ENCODE measurements around the gene TIMM10.

The TIMM10 gene

GRCh38 chr11:57497303-57498247 lies 33.0 kb downstream of the TIMM10 start:
- H4K20me1 ChIP-seq (ENCODE audit: control insufficient read depth, insufficient read depth, low read depth, low read length) = no peaks in the 10 kb centered on the region
- H3K27ac ChIP-seq (ENCODE audit: low read depth, low read length) = no peak overlapping the region
- H3K9me2 ChIP-seq (replicated peaks; ENCODE audit: control insufficient read depth, low read length) = no peaks in the 10 kb centered on the region
- H3K36me3 ChIP-seq (ENCODE audit: control insufficient read depth, low read length) = peaks cover 42% of the 10 kb centered on the region
- H3K9me3 ChIP-seq (ENCODE audit: control insufficient read depth, insufficient read depth, low read length) = no peaks in the 10 kb centered on the region
- TF ChIP-seq EZH2phosphoT487 (IDR thresholded peaks at IDR 0.05; ENCODE audit: borderline replicate concordance, low read length) (no peak), CTCF (IDR thresholded peaks at IDR 0.05; ENCODE audit: low read depth, low read length, poor library complexity, severe bottlenecking) (no peak)
- no peaks in the 10 kb centered on the region for H3K79me2 ChIP-seq (ENCODE audit: control insufficient read depth, low read length)
- no peak overlapping the region for H3K4me3 ChIP-seq (ENCODE audit: low read length)
- H3K27me3 ChIP-seq (ENCODE audit: control insufficient read depth, low read length) = no peaks in the 10 kb centered on the region
- no peak overlapping the region for H3K4me2 ChIP-seq (ENCODE audit: low read length)
- no peaks in the 10 kb centered on the region for H3F3A ChIP-seq (ENCODE audit: control insufficient read depth, insufficient read depth)
- H3K4me1 ChIP-seq (ENCODE audit: control insufficient read depth, low read length) = peaks cover 14% of the 10 kb centered on the region

- no peaks in the 10 kb centered on the region for H3K9me3 ChIP-seq (ENCODE audit: control insufficient read depth, insufficient read depth, low read length)
- H3K27me3 ChIP-seq (ENCODE audit: control insufficient read depth, low read length) = no peaks in the 10 kb centered on the region
- H3K27ac ChIP-seq (ENCODE audit: low read depth, low read length) = no peak overlapping the region
- no peak overlapping the region for H3K4me2 ChIP-seq (ENCODE audit: low read length)
- no peaks in the 10 kb centered on the region for H4K20me1 ChIP-seq (ENCODE audit: control insufficient read depth, insufficient read depth, low read depth, low read length)
- no peak overlapping the region for H3K4me3 ChIP-seq (ENCODE audit: low read length)
- no peaks in the 10 kb centered on the region for H3K79me2 ChIP-seq (ENCODE audit: control insufficient read depth, low read length)
- TF ChIP-seq EZH2phosphoT487 (IDR thresholded peaks at IDR 0.05; ENCODE audit: borderline replicate concordance, low read length) = no peak
- TF ChIP-seq CTCF (IDR thresholded peaks at IDR 0.05; ENCODE audit: low read depth, low read length, poor library complexity, severe bottlenecking) = no peak
- H3K4me1 ChIP-seq (ENCODE audit: control insufficient read depth, low read length) = peaks cover 14% of the 10 kb centered on the region
- H3K9me2 ChIP-seq (replicated peaks; ENCODE audit: control insufficient read depth, low read length) = no peaks in the 10 kb centered on the region
- peaks cover 38% of the 10 kb centered on the region for H3K36me3 ChIP-seq (ENCODE audit: control insufficient read depth, low read length)
- no peaks in the 10 kb centered on the region for H3F3A ChIP-seq (ENCODE audit: control insufficient read depth, insufficient read depth)
Measured at GRCh38 chr11:57496109-57496820, 34.3 kb downstream of the TIMM10 start.

- Histone ChIP-seq H3K27me3 (ENCODE audit: control insufficient read depth, low read length) (no peaks in the 10 kb centered on the region), H4K20me1 (ENCODE audit: control insufficient read depth, insufficient read depth, low read depth, low read length) (no peaks in the 10 kb centered on the region), H3K4me1 (ENCODE audit: control insufficient read depth, low read length) (peaks cover 14% of the 10 kb centered on the region), H3K27ac (ENCODE audit: low read depth, low read length) (peak overlapping the region; percentile 49), H3K9me2 (replicated peaks; ENCODE audit: control insufficient read depth, low read length) (no peaks in the 10 kb centered on the region), H3F3A (ENCODE audit: control insufficient read depth, insufficient read depth) (no peaks in the 10 kb centered on the region), H3K4me2 (ENCODE audit: low read length) (peak overlapping the region; percentile 21; the same call in 1 of the 2 replicates), H3K79me2 (ENCODE audit: control insufficient read depth, low read length) (no peaks in the 10 kb centered on the region), H3K36me3 (ENCODE audit: control insufficient read depth, low read length) (peaks cover 36% of the 10 kb centered on the region), H3K9me3 (ENCODE audit: control insufficient read depth, insufficient read depth, low read length) (no peaks in the 10 kb centered on the region), H3K4me3 (ENCODE audit: low read length) (no peak overlapping the region)
- TF ChIP-seq EZH2phosphoT487 (IDR thresholded peaks at IDR 0.05; ENCODE audit: borderline replicate concordance, low read length) = no peak
- peak; percentile 95 for TF ChIP-seq CTCF (IDR thresholded peaks at IDR 0.05; ENCODE audit: low read depth, low read length, poor library complexity, severe bottlenecking)
Measured at GRCh38 chr11:57493507-57494503, 36.7 kb downstream of the TIMM10 start.
